Endodermal cell (in vitro differentiated cells): Measurements from ENCODE around the gene ADSS2. TPM values are rescaled to one million over a fixed set of nuclear protein-coding genes. Genes with fewer than 3 reads are reported as not detected.

Source experiments
- DNase-seq: peaks from one replicate; pipeline ENCODE4 v3.0.0-alpha.2; 2017
- H3K27ac ChIP-seq: 2 replicates; pipeline ENCODE4 v1.5.1; 2013; ENCODE audit warnings: mild to moderate bottlenecking, low read depth, low read length, moderate library complexity
- H3K27me3 ChIP-seq: 2 replicates; pipeline ENCODE4 v1.6.1; 2013; ENCODE audit warnings: mild to moderate bottlenecking, low read length, moderate library complexity; ENCODE audit not compliant: insufficient read depth, control insufficient read depth, poor library complexity, severe bottlenecking
- H3K36me3 ChIP-seq: 2 replicates; pipeline ENCODE4 v1.7.0; 2013; ENCODE audit warnings: mild to moderate bottlenecking, low read length, moderate library complexity; ENCODE audit not compliant: control insufficient read depth, insufficient read depth
- H3K4me1 ChIP-seq: one replicate; pipeline ENCODE4 v1.7.0; 2013; ENCODE audit warnings: low read length; ENCODE audit not compliant: control insufficient read depth, insufficient read depth
- H3K4me3 ChIP-seq: 2 replicates; pipeline ENCODE4 v1.5.1; 2013; ENCODE audit warnings: mild to moderate bottlenecking, low read length, moderate library complexity
- H3K9ac ChIP-seq: 2 replicates; pipeline ENCODE4 v1.6.1; 2013; ENCODE audit warnings: mild to moderate bottlenecking, low read length, moderate library complexity; ENCODE audit not compliant: poor library complexity, severe bottlenecking; ENCODE audit errors: extremely low read depth
- H3K9me3 ChIP-seq: 2 replicates; pipeline ENCODE4 v1.6.1; 2013; ENCODE audit warnings: mild to moderate bottlenecking, low read length, moderate library complexity; ENCODE audit not compliant: control insufficient read depth
- H3K27ac Mint-ChIP-seq: 2 replicates; pipeline ENCODE4 v1.8.0; 2020; ENCODE audit warnings: mixed read lengths
- H3K27me3 Mint-ChIP-seq: 2 replicates; pipeline ENCODE4 v1.8.0; 2021; ENCODE audit warnings: mild to moderate bottlenecking, mixed read lengths; ENCODE audit not compliant: insufficient read depth
- H3K36me3 Mint-ChIP-seq: 2 replicates; pipeline ENCODE4 v1.8.0; 2020; ENCODE audit warnings: low read depth, mixed read lengths
- H3K4me1 Mint-ChIP-seq: 2 replicates; pipeline ENCODE4 v1.8.0; 2020; ENCODE audit warnings: mixed read lengths
- H3K4me3 Mint-ChIP-seq: 2 replicates; pipeline ENCODE4 v1.8.0; 2020; ENCODE audit warnings: mild to moderate bottlenecking, moderate library complexity, mixed read lengths
- H3K9me3 Mint-ChIP-seq: 2 replicates; pipeline ENCODE4 v1.8.0; 2020; ENCODE audit warnings: mild to moderate bottlenecking, mixed read lengths
- CTCF ChIP-seq: fragments of 200-600 bp; sonication (generic); conservative IDR thresholded peaks from 2 replicates; pipeline ENCODE4 v1.5.0; 2021; ENCODE audit warnings: antibody characterized with exemption, mild to moderate bottlenecking
- WGBS, 2 experiments: methylation state at CpG; one replicate each; pipeline versions ENCODE4 v1.1.5 to v1.1.7; 2013; ENCODE audit warnings: missing lambda C conversion rate in 2 of 2, mixed read lengths in 1 of 2; ENCODE audit not compliant: insufficient coverage in 1 of 2, insufficient read length in 1 of 2; 5-methylcytosine and 5-hydroxymethylcytosine counted together
- total RNA-seq, 2 donors: library from RNA; stranded (reverse); fragmentation: NEBNext Ultra II Directional in 1 of 2; extraction: Animal tissue kit (Norgen Biotek cat#: 25700) in 1 of 2; gene quantifications; 2 replicates in 1 of 2; 3 replicates in 1 of 2; pipeline ENCODE4 v1.2.1, GENCODE V29; 2021

Gene ADSS2
- total RNA-seq, 2 donors from 2014 or later: 45.9 to 50.2 TPM

- Mint-ChIP-seq H3K36me3 (no peaks in the 10 kb centered on the region), H3K9me3 (no peaks in the 10 kb centered on the region), H3K27me3 (no peaks in the 10 kb centered on the region), H3K4me3 (no peak overlapping the region), H3K27ac (no peak overlapping the region), H3K4me1 (peaks cover 8% of the 10 kb centered on the region)
- H3K27me3 ChIP-seq: no peaks in the 10 kb centered on the region
- H3K9ac ChIP-seq: no peak overlapping the region
- no peaks in the 10 kb centered on the region for H3K4me1 ChIP-seq
- no peak overlapping the region for H3K27ac ChIP-seq
- WGBS, 2 experiments: 88 to 100% methylated on average over 1 to 3 of the region's 3 CpGs
- no peaks in the 10 kb centered on the region for H3K36me3 ChIP-seq
- DNase-seq: no peak
- H3K4me3 ChIP-seq: no peak overlapping the region
- H3K9me3 ChIP-seq: no peaks in the 10 kb centered on the region
- TF ChIP-seq CTCF: no peak
Observed at GRCh38 chr1:244384066-244384465, 67.6 kb downstream of the ADSS2 start.

- Histone ChIP-seq H3K36me3 (no peaks in the 10 kb centered on the region), H3K4me1 (no peaks in the 10 kb centered on the region), H3K27me3 (no peaks in the 10 kb centered on the region), H3K27ac (no peak overlapping the region), H3K4me3 (no peak overlapping the region), H3K9ac (no peak overlapping the region), H3K9me3 (no peaks in the 10 kb centered on the region)
- peaks cover 5% of the 10 kb centered on the region for H3K4me1 Mint-ChIP-seq
- H3K9me3 Mint-ChIP-seq: no peaks in the 10 kb centered on the region
- no peaks in the 10 kb centered on the region for H3K36me3 Mint-ChIP-seq
- no peak for DNase-seq
- H3K4me3 Mint-ChIP-seq: no peak overlapping the region
- TF ChIP-seq CTCF: peak; percentile 32
- WGBS, 2 experiments: 95 to 97% methylated on average over 3 to 4 of the region's 4 CpGs
- H3K27me3 Mint-ChIP-seq: no peaks in the 10 kb centered on the region
- H3K27ac Mint-ChIP-seq: no peak overlapping the region
Observed at GRCh38 chr1:244383278-244383884, 68.3 kb downstream of the ADSS2 start.

GRCh38 chr1:244381878-244382565 lies 69.7 kb downstream of the ADSS2 start:
- 95 to 96% methylated on average over 6 to 7 of the region's 7 CpGs for WGBS, 2 experiments
- Mint-ChIP-seq H3K4me1 (peaks cover 5% of the 10 kb centered on the region), H3K27me3 (no peaks in the 10 kb centered on the region), H3K9me3 (no peaks in the 10 kb centered on the region), H3K36me3 (no peaks in the 10 kb centered on the region), H3K4me3 (no peak overlapping the region), H3K27ac (no peak overlapping the region)
- H3K9ac ChIP-seq: no peak overlapping the region
- no peak for TF ChIP-seq CTCF
- H3K9me3 ChIP-seq: no peaks in the 10 kb centered on the region
- no peaks in the 10 kb centered on the region for H3K36me3 ChIP-seq
- no peak overlapping the region for H3K27ac ChIP-seq
- no peaks in the 10 kb centered on the region for H3K4me1 ChIP-seq
- H3K4me3 ChIP-seq: no peak overlapping the region
- H3K27me3 ChIP-seq: no peaks in the 10 kb centered on the region
- DNase-seq: no peak
